Adipose tissue (tissue), 3 donors: ENCODE data around the gene TAF3. TPM values are rescaled to one million over a fixed set of nuclear protein-coding genes. Genes with fewer than 3 reads are reported as not detected.

Experiments used
- H3K27ac ChIP-seq: one replicate; pipeline ENCODE4 v1.5.1; 2013; ENCODE audit warnings: low read depth, low read length
- WGBS, 3 donors: extraction: QIAGEN DNeasy Blood & Tissue Kit; methylation state at CpG; one replicate each; pipeline ENCODE4 v1.1.7; 2013; 5-methylcytosine and 5-hydroxymethylcytosine counted together
- polyA plus RNA-seq, 3 donors: library from polyadenylated mRNA; stranded (reverse); fragments of 200-250 nt; gene quantifications; one replicate each; pipeline ENCODE4 v1.2.3, GENCODE V29; 2013
- donor health status: healthy with polysubstance abuse.
- donor health status: Bipolar disorder and iron deficiency.
- donor health status: healthy.

TAF3 gene
- polyA plus RNA-seq, 3 donors: 2.2 to 5.8 (median 3.8) TPM

DNA sequence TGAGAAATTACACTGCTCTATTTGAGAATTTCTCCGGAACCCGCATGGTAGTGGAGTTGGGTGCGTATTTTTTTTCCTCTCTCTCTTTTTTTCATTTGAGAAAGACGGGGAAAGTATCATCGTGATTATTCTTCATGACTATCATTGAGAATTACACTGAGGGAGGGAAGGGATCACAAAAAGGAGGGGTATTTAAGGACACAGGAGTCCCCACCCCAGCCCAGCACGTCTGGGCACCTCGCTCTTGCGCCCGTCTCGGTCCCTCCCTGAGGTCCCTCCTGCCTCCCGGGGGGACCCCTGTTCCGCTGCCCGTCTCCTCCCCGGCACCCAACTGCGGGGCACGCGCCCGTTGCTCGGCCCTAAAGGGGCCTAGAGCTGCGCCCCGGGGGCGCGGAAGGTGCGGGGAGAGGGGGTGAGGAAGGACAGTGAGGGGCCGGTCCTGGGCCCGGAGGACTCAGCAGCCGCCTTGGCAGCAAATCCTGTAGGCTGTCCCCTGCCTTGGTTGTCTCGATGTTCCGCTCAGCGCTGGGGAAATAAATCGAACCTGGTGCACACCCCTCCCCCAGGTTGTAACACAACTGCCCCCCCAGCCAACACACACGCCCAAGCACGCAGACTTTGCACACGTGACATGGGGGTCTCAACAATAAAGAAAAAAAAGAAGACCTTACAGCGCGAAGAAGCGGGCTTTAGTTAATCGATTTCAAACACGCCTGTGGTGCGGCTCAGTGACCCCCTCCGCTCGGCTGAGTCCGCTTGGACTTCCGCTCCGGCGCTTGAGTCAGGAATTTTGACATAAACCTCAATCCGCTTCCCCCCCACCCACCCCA lies 217.6 kb downstream of the TAF3 start:
- 4 to 8% (median 7%) methylated on average over 45 to 47 of the region's 47 CpGs for WGBS, 3 donors
- H3K27ac ChIP-seq: no peak overlapping the region

DNA sequence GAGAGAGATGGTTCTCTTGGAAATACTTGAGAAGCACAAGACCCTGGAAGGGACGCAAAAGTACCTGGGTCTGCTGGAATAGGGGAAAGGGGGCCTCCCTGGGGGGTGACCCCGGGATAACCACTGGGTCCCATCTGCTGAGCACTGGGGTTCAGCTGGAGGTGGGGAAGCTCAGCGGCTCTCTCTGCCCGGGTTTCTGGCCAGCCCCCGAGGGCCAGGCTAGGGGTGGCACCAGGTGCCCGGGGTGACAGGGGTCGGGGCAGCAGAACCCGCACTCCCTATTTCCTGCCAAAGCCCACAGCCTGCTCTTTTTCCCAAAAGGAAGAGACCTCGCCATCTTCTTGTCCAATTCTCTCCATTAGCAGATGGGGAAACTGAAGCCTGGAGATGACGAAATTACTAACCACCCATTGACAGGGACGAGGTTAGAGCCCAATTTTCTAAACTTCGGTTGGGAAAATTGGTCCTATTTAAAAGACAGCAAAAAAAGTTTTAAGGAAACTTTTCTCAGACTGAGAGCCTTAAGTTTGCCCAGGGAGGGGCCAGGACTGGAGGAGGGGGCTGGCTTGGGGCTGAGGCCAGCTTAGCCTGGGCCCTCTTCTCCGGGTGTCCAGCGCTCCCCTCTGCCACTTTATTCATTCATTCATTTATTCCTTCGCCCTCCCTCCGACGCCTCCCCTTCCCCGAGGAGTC lies 218.3 kb downstream of the TAF3 start:
- 6 to 13% (median 8%) methylated on average over 18 of the region's 18 CpGs for WGBS, 3 donors
- H3K27ac ChIP-seq: no peak overlapping the region

DNA sequence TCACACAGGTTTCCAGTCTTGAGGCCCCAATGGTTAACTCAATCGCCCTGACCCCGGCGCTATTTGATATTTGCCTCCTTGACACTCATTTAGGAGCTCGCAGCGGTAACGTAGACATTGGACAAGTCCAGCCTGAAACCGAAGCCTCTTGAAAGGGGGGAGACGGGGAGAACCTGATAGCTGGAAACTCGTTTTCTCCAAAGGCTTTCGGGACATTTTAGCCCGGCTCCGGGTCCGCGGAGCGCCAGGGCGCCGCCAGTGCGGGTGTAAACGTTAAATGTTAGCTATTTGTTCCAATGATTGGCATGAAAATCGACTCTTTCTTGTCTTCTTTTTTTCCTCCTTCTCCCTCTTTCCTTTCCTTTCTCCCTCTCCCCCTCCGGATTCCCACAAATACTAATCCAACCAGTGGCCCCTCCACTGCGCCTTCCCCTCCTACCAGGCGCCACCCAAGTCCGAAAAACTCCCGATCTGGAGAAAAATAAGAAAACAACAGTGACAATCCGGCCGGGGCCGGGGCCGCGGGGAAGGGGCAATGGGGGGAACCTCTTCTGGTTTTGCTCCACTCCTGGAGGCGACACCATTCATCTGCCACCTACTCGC lies 219.0 kb downstream of the TAF3 start:
- H3K27ac ChIP-seq: no peak overlapping the region
- WGBS, 3 donors: 4 to 8% (median 8%) methylated on average over 32 of the region's 32 CpGs

DNA sequence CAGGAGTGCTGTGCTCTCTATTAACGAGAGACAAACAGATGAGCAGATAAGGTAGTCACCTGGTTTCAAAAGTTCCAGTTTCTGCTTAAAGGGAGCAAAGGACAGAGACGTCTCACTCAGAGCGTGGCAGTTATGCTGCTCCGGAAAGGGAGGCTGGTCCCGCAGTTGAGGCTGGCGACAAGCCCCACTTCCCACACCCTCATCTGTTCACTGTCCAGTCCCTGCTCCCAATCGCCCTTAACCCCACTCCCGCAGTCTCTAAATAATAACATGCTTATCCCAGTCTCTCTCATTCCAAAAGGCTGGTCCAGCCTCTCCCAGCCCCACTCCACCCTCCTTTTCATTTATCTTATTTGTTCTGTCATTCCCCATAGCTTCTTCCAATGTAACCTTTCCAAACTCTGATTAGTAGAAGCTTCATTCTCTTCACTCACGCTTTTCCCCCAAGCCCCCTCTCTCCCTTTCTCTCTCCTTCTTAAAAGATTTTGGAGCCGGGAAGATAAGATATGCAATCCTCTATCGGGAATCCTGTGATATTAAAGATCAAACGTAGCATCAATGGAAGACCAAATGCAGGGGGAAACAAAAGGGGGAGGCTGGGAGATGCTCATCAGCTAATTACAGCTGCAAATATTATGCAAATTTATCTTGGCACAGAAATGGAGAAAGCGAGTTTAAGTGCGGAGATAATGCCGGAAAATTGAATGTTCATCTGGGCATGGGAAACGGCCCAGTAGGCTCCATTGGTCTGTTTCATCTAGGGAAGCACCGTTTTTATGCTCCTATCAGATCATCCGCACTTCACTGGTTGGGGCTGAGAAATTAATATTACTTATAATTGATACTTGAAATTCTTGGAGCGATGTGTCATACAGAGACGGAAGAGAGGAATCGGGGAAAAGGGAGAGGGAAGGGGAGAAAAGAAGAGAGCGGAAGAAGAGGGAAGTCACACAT lies 219.9 kb downstream of the TAF3 start:
- no peak overlapping the region for H3K27ac ChIP-seq
- 8 to 12% (median 11%) methylated on average over 22 of the region's 22 CpGs for WGBS, 3 donors

DNA sequence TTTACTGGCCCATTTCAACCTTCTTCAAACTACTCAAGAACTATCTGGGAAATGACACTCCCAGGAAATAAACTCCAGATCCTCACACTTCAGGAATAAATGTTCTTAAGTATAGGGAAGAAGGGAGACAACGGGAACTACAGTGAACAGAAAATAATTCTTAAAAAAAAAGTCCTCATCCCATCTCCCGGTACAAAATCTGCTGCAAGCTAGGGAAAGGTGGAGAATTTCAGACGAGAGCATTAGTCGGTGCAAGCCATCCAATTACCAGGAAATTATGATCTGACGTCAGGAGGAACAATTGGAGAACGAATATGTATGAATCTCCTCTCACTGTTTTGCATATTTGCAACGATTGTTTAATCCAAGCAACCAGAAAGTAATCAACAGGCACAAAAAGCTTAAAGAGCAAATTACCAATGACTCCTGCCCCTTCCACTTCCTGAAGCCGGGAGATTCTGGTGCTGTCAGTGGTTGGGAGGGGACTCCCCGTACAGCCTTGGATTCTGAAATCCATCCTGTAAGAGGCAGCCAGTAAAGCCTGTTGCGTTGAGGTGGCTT lies 221.1 kb downstream of the TAF3 start:
- no peak overlapping the region for H3K27ac ChIP-seq
- 5 to 7% (median 7%) methylated on average over 10 of the region's 10 CpGs for WGBS, 3 donors

DNA sequence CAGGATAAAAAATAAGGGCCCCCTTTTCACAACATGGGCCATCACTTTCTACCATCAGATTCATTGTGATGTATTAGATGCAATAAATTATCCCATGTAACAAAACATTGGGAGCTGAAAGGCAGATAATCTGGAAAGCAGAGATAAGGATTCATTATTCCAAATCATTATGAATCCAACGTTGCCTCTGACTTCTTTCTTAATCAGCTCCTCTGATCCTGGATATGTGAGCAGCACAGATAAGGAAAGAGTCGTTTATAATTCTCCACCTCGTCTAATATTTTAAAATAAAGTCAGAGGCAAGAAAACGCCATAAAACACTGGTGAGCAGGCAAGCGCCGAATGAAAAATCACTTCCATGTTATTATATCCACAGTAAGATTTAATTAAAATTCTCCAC lies 222.3 kb downstream of the TAF3 start:
- 12 to 16% (median 14%) methylated on average over 6 of the region's 6 CpGs for WGBS, 3 donors
- H3K27ac ChIP-seq: no peak overlapping the region

DNA sequence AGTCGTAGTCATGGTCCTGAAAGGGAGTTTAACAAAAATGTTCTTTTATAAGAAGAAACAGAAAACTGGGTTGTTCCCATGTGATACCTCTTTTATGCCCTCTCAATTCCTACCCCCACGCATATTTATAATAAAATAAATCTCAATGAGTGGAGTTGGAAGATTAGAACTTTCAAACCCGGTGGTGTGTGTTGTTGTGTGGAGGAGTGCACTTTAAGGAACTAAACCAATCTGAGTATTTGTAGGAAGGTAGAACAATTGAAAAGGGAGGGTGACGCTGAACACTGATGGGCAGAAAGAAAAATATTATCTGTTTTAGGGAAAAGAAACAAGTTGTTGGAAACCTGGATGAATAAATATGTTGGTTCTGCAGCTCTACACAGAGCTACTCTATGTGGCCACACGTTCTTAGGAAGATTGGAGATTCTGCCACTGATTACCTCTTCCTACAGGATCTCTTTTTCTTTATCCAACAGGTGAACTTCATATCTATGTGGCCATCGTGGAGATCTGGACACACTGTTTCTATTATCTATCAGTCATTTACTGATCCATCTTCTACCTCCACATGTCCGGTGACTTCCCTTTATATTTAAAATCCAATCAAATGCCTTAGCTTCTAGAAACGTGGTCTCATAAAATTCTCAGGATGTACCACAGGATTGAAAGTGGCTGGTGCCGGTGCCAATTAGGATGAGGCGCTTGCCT lies 223.1 kb downstream of the TAF3 start:
- H3K27ac ChIP-seq: no peak overlapping the region
- WGBS, 3 donors: 7 to 10% (median 10%) methylated on average over 10 of the region's 10 CpGs

DNA sequence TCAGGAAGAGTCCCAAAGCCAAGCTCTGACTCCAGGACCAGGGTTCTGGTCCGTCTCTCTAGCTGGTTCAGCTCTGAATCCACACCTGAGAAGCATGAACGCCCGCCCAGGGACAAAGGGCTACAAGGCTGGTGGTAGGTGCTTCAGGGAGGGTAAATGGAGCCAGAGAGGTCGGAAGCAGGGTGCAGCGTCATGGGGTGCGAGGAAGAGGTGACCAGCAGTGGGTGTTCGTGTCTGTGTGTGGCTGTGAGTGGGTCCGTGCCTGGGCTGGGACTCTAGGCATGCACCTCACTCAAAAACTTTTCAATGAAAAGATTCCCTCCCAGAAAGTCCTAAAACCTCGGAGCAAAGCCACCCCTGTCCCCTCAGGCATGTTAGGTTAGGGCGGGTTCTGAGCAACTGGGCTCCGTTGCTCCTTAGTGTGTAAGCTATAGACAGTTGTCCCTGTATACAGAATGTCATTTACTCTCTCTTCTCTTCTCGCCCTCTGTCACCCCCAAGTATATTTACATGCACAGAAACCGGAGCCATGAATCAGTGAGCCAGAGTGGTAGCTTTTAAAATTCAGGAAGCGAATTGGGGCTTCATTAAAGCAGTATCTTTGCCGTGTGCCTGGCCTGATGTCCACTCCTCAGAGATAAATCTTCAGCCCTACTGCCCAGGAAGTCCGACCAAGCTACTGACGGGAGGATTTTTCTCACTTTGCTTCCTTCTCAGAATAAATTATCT lies 223.9 kb downstream of the TAF3 start:
- 9 to 14% (median 12%) methylated on average over 17 of the region's 17 CpGs for WGBS, 3 donors
- H3K27ac ChIP-seq: no peak overlapping the region

DNA sequence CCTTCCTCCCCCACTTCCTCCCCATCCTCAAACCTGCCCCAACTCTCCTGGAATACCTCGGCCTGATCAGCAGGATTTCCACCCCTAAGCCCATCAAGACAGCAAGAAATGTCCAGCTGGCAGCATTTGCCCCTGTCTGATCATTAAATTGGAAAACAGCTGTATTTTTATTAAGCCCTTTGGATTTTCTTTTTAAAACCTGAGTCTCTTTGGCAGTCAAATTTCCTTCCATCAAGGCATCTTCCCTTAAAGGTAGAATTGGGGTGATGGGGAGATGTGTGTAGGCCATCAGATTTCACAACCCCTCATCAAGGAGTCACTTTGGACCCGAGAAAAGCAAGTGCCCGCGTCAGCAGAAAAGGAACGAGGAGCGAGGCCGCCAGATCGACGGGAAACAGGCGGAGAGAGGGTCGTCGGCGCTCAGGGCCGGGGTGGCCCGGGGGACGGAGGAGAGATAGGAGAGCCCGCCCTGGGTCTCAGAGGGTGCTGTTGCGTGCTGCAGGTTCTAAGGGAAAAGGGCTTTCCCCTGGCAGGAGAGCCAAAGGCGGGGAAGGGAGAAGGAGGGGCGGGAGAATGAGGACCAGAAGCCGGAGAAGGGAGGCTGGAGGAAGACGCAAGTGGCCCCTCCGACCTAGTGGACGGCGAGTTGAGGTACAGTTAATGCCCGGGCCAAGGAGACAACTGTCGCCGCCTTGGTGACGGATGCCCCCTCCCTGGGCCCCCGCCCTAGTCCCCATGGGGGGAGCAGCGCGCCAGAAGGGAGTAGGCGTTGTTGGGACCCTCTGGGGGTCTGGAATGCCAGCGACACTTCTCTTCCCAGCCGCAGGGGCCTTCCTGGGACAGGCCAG lies 224.6 kb downstream of the TAF3 start:
- H3K27ac ChIP-seq: no peak overlapping the region

DNA sequence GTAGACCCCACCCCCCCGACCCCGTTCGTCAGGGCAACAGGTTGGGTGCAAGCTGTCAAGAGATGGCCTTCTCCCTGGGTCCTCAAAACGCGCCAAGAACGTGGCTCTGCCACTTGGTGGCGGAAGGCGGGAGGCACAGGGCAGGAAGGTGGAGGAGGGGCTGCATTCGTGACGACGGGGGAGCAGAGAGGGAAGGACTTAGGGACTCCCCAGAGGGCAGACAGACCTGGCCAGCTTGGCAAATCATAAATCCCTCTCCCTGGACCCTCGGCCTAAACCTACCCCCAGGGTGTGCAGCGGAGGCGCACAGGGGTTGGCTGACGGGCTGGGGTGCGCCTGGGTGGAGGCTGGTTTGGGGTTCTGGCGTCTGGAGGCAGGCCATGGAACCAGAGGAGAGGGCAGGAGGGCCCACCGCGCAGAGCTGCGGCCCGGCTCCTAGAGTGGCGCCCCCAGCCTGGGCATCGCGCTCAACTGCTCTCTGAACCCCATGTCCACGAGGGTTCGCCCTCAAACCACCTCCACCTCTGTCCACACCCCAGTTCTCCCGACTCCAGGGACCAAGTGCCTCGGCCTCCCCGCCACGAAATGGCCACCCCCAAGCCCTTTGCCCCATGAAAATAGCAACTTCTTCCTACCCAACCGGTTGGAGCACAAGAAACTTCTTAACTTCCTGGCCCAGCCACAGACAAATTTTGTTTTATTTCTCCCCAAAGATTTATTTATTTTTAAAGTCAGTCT lies 225.4 kb downstream of the TAF3 start:
- WGBS, 3 donors: 5 to 9% (median 7%) methylated on average over 29 to 31 of the region's 31 CpGs
- H3K27ac ChIP-seq: no peak overlapping the region

More for the DNA sequence above, 224.6 kb downstream of the TAF3 start:
- 3 to 6% (median 6%) methylated on average over 35 of the region's 35 CpGs for WGBS, 3 donors

DNA sequence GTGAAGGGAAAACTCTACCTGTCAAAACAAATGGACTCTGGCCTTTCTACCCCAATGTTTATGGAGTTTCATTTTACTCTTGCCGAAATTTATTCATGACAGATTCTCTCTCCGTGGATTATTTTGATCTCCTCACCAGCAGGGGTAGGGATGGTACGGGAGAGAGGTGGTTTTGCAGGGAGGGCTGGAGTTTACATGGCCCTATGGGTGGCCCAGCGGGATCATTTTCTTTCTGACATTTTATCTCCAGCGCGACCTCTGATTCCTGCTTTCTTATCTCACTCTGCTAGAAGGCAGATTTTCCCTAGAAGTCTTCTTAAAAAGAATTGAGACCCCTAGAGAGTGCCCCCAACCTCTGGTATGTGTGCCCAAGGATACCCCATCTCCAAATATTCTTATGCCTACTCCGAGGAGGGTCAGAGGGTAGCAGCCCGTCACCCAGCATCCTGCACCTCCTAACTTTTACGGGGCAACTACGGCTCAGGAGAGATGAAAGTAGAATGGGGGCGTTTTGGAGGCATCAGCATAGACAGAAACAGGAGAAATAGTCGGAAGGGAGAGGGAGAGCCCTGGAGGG lies 226.1 kb downstream of the TAF3 start:
- H3K27ac ChIP-seq: no peak overlapping the region
- WGBS, 3 donors: 8 to 12% (median 9%) methylated on average over 12 of the region's 12 CpGs

DNA sequence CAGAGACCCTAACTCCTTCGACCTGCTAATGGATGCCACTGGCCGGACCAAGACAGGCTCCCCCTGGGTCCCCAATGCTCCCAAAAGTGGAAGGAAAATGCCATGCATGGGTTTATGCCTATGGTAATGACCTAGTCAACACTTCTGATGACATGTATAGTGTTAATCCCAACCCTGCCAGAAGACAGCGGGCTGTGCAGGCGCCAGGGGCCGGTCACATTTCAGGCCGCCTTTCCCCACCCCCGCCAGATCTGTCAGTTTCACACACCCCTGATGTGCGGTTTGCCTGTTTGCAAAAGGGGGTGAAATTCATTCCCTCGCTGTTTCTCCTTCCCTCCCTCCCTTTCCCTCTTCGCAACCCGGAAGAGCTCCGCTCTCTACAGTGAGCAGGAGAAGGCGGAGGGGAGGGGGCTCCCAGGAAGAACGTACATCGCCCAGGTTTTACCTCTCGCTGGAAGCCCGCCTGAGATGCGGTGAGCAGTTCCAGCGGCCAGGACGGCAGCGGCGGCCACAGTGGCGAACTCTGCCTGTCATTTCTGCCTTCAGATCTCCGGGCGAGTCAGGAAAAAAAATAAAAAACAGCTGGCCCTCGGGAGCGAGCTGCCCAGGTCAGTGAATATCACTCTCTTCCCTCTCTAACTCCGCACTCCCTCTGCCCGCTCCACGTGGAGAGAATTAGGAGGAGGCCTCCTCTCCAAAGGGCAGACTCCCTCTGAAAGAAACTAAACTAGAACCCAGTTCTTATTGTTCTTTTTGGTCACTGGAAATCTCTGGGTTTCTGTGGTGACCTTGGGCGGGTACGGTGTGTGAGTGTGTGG lies 226.8 kb downstream of the TAF3 start:
- 2 to 3% (median 3%) methylated on average over 31 to 32 of the region's 32 CpGs for WGBS, 3 donors

DNA sequence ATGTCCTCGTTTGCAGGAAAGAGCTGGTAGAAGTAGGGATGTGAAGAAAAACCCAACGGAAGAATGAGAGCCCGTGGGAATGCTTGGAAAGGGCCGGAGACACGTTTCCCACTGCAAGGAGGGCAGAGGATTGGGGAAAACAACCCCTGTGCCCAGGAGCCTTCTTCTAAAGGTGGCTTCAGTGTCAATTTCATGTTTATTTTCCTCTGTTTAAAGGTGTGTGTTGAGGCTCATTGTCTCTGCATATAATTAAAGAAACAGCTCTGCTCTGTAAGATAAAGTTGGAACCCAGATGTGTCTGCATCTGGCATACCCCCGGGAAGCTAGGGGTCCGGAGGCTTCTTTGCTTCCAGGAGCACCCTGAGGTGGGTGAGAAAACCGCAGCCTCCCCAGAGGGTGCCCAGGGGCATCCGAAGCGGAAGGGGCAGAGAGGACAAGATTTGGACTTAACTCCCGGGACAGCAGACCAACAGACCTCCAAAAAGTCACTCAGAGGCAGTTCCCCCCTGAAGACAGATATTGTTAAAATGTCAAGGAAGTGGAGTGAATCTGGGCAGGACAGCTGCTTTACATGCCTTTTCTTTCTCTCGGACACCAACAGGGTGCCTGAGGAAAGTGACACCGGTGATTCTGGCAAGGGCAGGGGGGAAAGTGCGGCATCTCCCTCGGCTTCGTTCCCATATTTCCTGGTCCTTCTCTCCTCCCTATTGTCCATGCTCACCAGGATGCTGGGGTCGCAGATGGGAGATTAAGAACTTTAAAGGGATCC lies 227.6 kb downstream of the TAF3 start:
- 2 to 6% (median 5%) methylated on average over 17 of the region's 17 CpGs for whole genome bisulfite sequencing, 3 donors
- no peak overlapping the region for H3K27ac ChIP-seq

More for the DNA sequence above, 226.8 kb downstream of the TAF3 start:
- no peak overlapping the region for H3K27ac ChIP-seq
